HL-60 (cell line): Measurements from ENCODE around the gene CCDC28A.

ENCODE experiments used
- GABPA ChIP-seq: IDR thresholded peaks from 2 replicates; pipeline ENCODE4 v1.6.1; 2012; ENCODE audit warnings: low read depth
- POLR2AphosphoS5 ChIP-seq: IDR thresholded peaks from 2 replicates; pipeline ENCODE4 v1.6.1; 2012; ENCODE audit warnings: low read depth
- REST ChIP-seq: IDR thresholded peaks from 2 replicates; pipeline ENCODE4 v1.6.1; 2012; ENCODE audit warnings: low read depth; ENCODE audit not compliant: insufficient replicate concordance
- TF ChIP-seq, protein P1 (sequence below): IDR thresholded peaks from one replicate; pipeline ENCODE4 v1.5.1; 2011; ENCODE audit warnings: low read length, control low read depth, inconsistent platforms; ENCODE audit not compliant: insufficient read depth

DNA sequence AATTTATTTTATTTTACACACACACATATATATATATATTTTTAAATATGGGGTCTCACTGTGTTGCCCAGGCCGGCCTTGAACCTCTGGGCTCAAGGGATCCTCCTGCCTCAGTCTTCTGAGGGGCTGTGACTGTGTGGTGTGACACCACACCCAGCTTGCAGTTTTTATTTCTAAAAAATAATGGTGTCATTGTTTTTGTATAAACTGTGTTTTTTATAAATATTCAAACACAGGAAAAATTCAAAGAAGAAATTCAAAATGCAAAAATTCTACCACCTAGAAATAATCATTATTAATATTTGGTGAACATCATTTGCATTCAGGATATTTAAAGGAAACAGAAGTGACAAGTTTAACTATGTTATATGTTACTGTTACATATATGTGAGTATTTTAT lies 3.1 kb downstream of the CCDC28A start:
- TF ChIP-seq, protein P1, sequence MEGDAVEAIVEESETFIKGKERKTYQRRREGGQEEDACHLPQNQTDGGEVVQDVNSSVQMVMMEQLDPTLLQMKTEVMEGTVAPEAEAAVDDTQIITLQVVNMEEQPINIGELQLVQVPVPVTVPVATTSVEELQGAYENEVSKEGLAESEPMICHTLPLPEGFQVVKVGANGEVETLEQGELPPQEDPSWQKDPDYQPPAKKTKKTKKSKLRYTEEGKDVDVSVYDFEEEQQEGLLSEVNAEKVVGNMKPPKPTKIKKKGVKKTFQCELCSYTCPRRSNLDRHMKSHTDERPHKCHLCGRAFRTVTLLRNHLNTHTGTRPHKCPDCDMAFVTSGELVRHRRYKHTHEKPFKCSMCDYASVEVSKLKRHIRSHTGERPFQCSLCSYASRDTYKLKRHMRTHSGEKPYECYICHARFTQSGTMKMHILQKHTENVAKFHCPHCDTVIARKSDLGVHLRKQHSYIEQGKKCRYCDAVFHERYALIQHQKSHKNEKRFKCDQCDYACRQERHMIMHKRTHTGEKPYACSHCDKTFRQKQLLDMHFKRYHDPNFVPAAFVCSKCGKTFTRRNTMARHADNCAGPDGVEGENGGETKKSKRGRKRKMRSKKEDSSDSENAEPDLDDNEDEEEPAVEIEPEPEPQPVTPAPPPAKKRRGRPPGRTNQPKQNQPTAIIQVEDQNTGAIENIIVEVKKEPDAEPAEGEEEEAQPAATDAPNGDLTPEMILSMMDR, result no peak
- no peak for TF ChIP-seq GABPA
- no peak for TF ChIP-seq REST
- no peak for TF ChIP-seq POLR2AphosphoS5
